ENCODE data around the gene VPREB3. TPM values are rescaled to one million over a fixed set of nuclear protein-coding genes. Genes with fewer than 3 reads are reported as not detected.

VPREB3 gene
- total and polyA plus RNA-seq, 10 of the 15 experiments (the other 5 are each of a cell fraction or from before 2014, with no cell fraction given), result 0.75 to 79.5 (median 23.8) TPM

DNA sequence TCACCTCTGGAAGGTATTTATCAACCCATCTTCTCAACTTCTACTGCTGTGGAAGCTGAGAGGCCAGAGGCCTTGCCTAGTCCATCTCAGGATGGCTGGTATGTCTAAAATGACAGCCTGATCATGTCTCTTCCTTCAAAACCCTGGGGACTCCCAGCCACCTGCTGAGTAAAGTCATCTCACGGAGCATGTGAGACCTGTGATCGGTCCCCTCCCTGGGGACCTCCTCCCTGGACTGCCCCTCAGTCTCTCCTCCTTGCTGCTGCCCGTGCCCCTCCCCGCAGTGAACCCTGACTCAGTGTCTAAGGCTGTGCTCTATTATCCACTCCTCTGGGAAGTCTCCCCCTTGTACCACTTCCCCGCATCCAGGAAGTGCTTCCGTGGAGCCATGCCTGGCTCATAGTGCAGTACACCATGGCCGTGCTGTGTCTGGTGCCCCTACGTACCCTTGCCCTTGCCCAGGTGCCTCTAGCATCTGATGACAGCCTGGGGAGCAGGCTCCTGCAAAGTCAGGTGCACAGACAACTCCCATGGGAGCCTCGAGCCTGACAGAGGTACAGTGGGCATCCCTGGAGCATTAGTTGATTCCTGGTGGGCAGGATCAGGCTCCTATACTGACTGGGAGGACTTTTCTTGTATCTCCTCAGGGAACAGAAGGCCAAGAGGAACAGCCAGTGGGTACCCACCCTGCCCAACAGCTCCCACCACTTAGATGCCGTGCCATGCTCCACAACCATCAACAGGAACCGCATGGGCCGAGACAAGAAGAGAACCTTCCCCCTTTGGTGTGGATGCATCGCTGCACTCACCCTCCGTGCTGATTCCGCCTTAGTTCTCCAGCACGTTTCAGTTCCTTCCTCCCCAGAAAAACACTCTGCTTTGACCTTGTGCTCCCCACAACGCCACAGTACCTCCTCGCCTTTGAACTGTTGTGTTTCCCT is 46.3 kb upstream of the VPREB3 start (continued):
- TF ChIP-seq SUZ12 (IDR thresholded peaks at IDR 0.05; ENCODE audit: unreplicated experiment) (no peak), POLR2A (IDR thresholded peaks at IDR 0.05; ENCODE audit: low read depth, low read length) (no peak), NBN (IDR thresholded peaks at IDR 0.05) (peak; percentile 31; the same call in 1 of the 2 replicates), TAF1 (IDR thresholded peaks at IDR 0.05; ENCODE audit: borderline replicate concordance, low read depth, low read length) (peak; percentile 36; the same call in 1 of the 2 replicates), JUND (IDR thresholded peaks at IDR 0.05; ENCODE audit: low read depth, low read length) (0 out of 2 replicates have a peak, but pooled peaks have one; percentile 23), TCF3 (IDR thresholded peaks at IDR 0.05; ENCODE audit: borderline replicate concordance, insufficient read depth, low read depth, low read length) (peak; percentile 71; the same call in 1 of the 2 replicates), TARDBP (IDR thresholded peaks at IDR 0.05; ENCODE audit: borderline replicate concordance) (no peak), FOXM1 (IDR thresholded peaks at IDR 0.05; ENCODE audit: low read depth, low read length) (no peak; the same call in 1 of the 2 replicates)
- TF ChIP-seq, protein P1, sequence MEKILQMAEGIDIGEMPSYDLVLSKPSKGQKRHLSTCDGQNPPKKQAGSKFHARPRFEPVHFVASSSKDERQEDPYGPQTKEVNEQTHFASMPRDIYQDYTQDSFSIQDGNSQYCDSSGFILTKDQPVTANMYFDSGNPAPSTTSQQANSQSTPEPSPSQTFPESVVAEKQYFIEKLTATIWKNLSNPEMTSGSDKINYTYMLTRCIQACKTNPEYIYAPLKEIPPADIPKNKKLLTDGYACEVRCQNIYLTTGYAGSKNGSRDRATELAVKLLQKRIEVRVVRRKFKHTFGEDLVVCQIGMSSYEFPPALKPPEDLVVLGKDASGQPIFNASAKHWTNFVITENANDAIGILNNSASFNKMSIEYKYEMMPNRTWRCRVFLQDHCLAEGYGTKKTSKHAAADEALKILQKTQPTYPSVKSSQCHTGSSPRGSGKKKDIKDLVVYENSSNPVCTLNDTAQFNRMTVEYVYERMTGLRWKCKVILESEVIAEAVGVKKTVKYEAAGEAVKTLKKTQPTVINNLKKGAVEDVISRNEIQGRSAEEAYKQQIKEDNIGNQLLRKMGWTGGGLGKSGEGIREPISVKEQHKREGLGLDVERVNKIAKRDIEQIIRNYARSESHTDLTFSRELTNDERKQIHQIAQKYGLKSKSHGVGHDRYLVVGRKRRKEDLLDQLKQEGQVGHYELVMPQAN (conservative IDR thresholded peaks at IDR 0.05), result no peak

DNA sequence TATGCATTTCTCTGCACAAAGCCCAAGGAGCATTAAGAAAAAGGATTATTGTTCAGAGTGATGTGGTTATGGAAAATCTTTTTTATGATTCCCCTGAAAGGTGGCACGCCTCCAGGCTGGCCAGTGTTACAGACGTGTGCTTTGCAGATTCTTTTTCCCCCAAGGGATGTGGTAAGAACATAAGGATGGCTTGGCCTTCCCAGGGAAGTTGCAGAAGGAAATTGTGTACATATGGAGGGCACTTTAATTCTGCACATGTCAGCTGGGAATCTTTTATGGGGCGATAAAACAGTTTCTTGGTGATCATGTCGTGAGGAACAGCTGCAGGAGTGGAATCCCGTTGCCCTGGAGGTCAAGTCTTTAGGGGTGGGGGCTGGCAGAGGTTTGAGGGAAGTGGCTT is 42.2 kb upstream of the VPREB3 start:
- H3K9me3 ChIP-seq (replicated peaks; ENCODE audit: control insufficient read depth, insufficient read depth, low read length), result no peaks in the 10 kb centered on the region
- no peak overlapping the region for H3K4me3 ChIP-seq
- peaks cover 10% of the 10 kb centered on the region for H3K79me2 ChIP-seq (ENCODE audit: control insufficient read depth, insufficient read depth, low read length)
- H3K9ac ChIP-seq (ENCODE audit: control insufficient read depth, insufficient read depth, low read length), result no peak overlapping the region
- no peaks in the 10 kb centered on the region for H4K20me1 ChIP-seq (ENCODE audit: control insufficient read depth, insufficient read depth)
- no peak for DNase-seq (ENCODE audit: low read depth, low spot score)
- H3K4me2 ChIP-seq (ENCODE audit: control insufficient read depth, insufficient read depth), result no peak overlapping the region
- in situ Hi-C loops (cut with MboI), result no loop called here
- SMC1A ChIA-PET (ENCODE audit: uncharacterized antibody, unreplicated experiment), result interaction anchor here (0.7 kb wide), 1 partner anchor 10 kb away, joined by 3 read pairs; no protein-coding TSS in a partner anchor
- RAD21 ChIA-PET (ENCODE audit: unreplicated experiment), result no interaction called here
- no peaks in the 10 kb centered on the region for H3K27me3 ChIP-seq (replicated peaks in 1 of 2; ENCODE audit: control insufficient read depth in 2 of 2, insufficient read depth in 2 of 2, low read length in 1 of 2)
- H3K4me1 ChIP-seq (ENCODE audit: control insufficient read depth, insufficient read depth, low read length), result peaks cover 38% of the 10 kb centered on the region
- TSS peak; percentile 31 for BruUV-seq (replicated peaks)
- peaks cover 22 to 31% of the 10 kb centered on the region in 2 experiments for H3K36me3 ChIP-seq (ENCODE audit: control insufficient read depth in 2 of 2, insufficient read depth in 2 of 2, low read length in 1 of 2)
- no peak for FAIRE-seq
- intact Hi-C loops (cut with micrococcal nuclease; ENCODE audit: unreplicated experiment), result no loop called here
- POLR2A ChIA-PET, result interaction anchor here (0.6 kb wide), 1 partner anchor 47 kb away, joined by 3 read pairs; no protein-coding TSS in a partner anchor
- no peak overlapping the region for H2AFZ ChIP-seq (ENCODE audit: control insufficient read depth, low read depth, low read length)
- 86% methylated on average over 5 of the region's 5 CpGs for WGBS (ENCODE audit: insufficient coverage, insufficient replicate concordance, low lambda C conversion rate, missing lambda C conversion rate)
- no peak for ATAC-seq
- CTCF ChIA-PET, result no interaction called here
- H3K27ac ChIP-seq (ENCODE audit: control insufficient read depth, insufficient read depth), result no peak overlapping the region
- TF ChIP-seq FOXM1 (IDR thresholded peaks at IDR 0.05; ENCODE audit: low read depth, low read length), result no peak
- TF ChIP-seq NRF1 (conservative IDR thresholded peaks at IDR 0.05; ENCODE audit: low read depth, low read length), result no peak
- TF ChIP-seq, protein P2, sequence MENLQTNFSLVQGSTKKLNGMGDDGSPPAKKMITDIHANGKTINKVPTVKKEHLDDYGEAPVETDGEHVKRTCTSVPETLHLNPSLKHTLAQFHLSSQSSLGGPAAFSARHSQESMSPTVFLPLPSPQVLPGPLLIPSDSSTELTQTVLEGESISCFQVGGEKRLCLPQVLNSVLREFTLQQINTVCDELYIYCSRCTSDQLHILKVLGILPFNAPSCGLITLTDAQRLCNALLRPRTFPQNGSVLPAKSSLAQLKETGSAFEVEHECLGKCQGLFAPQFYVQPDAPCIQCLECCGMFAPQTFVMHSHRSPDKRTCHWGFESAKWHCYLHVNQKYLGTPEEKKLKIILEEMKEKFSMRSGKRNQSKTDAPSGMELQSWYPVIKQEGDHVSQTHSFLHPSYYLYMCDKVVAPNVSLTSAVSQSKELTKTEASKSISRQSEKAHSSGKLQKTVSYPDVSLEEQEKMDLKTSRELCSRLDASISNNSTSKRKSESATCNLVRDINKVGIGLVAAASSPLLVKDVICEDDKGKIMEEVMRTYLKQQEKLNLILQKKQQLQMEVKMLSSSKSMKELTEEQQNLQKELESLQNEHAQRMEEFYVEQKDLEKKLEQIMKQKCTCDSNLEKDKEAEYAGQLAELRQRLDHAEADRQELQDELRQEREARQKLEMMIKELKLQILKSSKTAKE (IDR thresholded peaks at IDR 0.05; ENCODE audit: low read depth, poor library complexity, severe bottlenecking), result no peak
- no peak for TF ChIP-seq TAF1 (IDR thresholded peaks at IDR 0.05; ENCODE audit: borderline replicate concordance, low read depth, low read length)
- TF ChIP-seq SREBF1 (IDR thresholded peaks at IDR 0.05; ENCODE audit: low read length), result no peak
- TF ChIP-seq FOS (IDR thresholded peaks at IDR 0.05; ENCODE audit: borderline replicate concordance, extremely low read depth, insufficient read length), result no peak
- no peak for TF ChIP-seq NR2C1 (IDR thresholded peaks at IDR 0.05)
- TF ChIP-seq RCOR1 (conservative IDR thresholded peaks at IDR 0.05; ENCODE audit: low read depth, low read length), result no peak
- no peak for TF ChIP-seq CREM (IDR thresholded peaks at IDR 0.05; ENCODE audit: low read depth)
- TF ChIP-seq MXI1 (IDR thresholded peaks at IDR 0.05; ENCODE audit: low read depth, low read length), result no peak
- no peak for TF ChIP-seq POLR2AphosphoS5 (IDR thresholded peaks at IDR 0.05; ENCODE audit: low read length)
- TF ChIP-seq ZSCAN29 (IDR thresholded peaks at IDR 0.05), result no peak

All from GM12878 (cell line).